Activated CD4-positive, alpha-beta memory T cell treated with anti-CD3 and anti-CD28 coated beads for 36 hours (primary cell): Measurements from ENCODE around the gene ERCC6L2. TPM values are rescaled to one million over a fixed set of nuclear protein-coding genes. Genes with fewer than 3 reads are reported as not detected.
A peak's percentile ranks its signal among the peaks of the same experiment; 100 is the strongest.

Experiments
- CTCF ChIA-PET: fragments of 350-600 bp; sonication (Branson Sonifier 250); formaldehyde crosslinking; loops from one replicate; lab custom pipeline; 2021; ENCODE audit warnings: antibody characterized with exemption, inconsistent platforms; lab: Charles Lee
- POLR2A ChIA-PET: fragments of 350-600 bp; sonication (Branson Sonifier 250); formaldehyde crosslinking; loops from one replicate; lab custom pipeline; 2021; ENCODE audit warnings: antibody characterized with exemption; lab: Charles Lee
- DNase-seq: peaks from one replicate; pipeline ENCODE4 v3.0.0-alpha.2; 2020
- H3K27ac Mint-ChIP-seq: one replicate; pipeline ENCODE4 v1.8.0; 2021; ENCODE audit warnings: mixed read lengths
- H3K27me3 Mint-ChIP-seq: one replicate; pipeline ENCODE4 v1.8.0; 2021; ENCODE audit warnings: mixed read lengths
- H3K36me3 Mint-ChIP-seq: one replicate; pipeline ENCODE4 v1.8.0; 2021; ENCODE audit warnings: mixed read lengths
- H3K4me1 Mint-ChIP-seq: one replicate; pipeline ENCODE4 v1.8.0; 2021; ENCODE audit warnings: low read depth, mixed read lengths
- H3K4me3 Mint-ChIP-seq: one replicate; pipeline ENCODE4 v1.8.0; 2021; ENCODE audit warnings: mild to moderate bottlenecking, mixed read lengths
- H3K9me3 Mint-ChIP-seq: one replicate; pipeline ENCODE4 v1.8.0; 2021; ENCODE audit warnings: mixed read lengths
- intact Hi-C: fragments of 100-400 bp; cut with micrococcal nuclease; formaldehyde crosslinking; loops from one replicate; pipeline ENCODE4 v1.15.1; 2023
- total RNA-seq, 2 experiments: library from RNA; stranded (reverse); gene quantifications; one replicate each; pipeline ENCODE4 v1.2.3, GENCODE V29; 2021

The ERCC6L2 gene
- total RNA-seq, 2 experiments from 2014 or later: 23.1 to 25.1 TPM

DNA sequence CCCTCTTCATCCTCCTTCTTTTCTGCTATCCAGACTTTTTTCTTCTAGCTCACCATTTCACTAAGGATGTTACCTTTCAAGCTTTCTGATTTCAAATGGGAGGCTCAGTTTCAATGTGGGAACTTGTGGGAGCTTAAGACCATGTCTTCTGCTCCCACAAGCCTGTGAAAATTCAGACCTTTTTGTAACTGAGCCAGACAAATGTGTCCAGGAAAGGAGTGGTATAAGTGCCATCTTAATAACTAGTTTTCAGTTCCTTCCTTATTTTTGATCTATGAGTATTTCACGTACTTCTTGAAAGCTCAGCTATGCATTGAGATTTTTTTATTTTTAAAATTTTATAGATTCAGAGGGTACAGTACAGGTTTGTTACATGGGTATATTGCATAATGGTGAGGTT is 4.6 kb upstream of the ERCC6L2 start:
- Mint-ChIP-seq H3K27me3 (no peaks in the 10 kb centered on the region), H3K4me3 (no peak overlapping the region), H3K9me3 (peaks cover 8% of the 10 kb centered on the region), H3K27ac (no peak overlapping the region), H3K36me3 (peaks cover 49% of the 10 kb centered on the region), H3K4me1 (peaks cover 16% of the 10 kb centered on the region)
- CTCF ChIA-PET: interaction anchor here (0.6 kb wide), 1 partner anchor 1159 kb away, joined by 3 read pairs; no protein-coding TSS in a partner anchor
- DNase-seq: no peak
- intact Hi-C loops: no loop called here
- POLR2A ChIA-PET: no interaction called here

DNA sequence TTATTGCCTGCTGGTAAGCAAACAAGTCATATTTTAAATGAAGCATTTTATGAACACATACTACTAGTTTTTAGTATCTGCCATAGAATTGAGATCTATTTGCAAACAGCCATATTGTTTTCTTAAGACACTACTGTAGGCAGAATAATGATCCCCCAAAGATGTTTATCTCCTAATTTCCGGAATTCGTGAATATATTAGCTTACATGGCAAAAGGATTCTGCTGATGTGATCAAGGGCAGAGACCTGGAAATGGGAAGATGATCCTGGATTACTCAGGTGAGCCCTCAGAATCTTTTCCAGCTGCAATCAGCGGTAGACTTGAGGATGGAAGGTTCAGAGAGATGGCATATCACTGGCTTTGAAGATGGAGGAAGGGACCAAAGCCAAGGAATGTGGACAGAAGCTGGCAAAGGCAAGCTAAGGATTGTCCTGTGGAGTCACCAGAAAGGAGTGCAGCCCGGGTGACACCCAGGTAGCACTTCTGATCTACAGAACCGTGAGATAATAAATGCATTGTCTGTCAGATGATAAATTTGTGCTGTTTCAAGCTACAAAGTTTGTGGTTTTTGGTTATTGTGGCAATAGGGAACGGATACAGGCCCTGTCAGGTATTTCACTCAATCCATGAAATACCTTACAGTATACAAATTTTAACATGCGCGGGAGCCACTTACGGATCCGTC is 1.0 kb upstream of the ERCC6L2 start:
- ChIA-PET POLR2A (interaction anchor here (1.0 to 2.6 kb wide), 6 partner anchors 12 to 139 kb away, joined by 3 to 11 read pairs (median 4); no protein-coding TSS in a partner anchor), CTCF (interaction anchor here (1.0 kb wide), 1 partner anchor 11 kb away, joined by 3 read pairs; no protein-coding TSS in a partner anchor)
- Mint-ChIP-seq H3K4me1 (peaks cover 20% of the 10 kb centered on the region), H3K27me3 (no peaks in the 10 kb centered on the region), H3K9me3 (peaks cover 6% of the 10 kb centered on the region), H3K4me3 (no peak overlapping the region), H3K27ac (no peak overlapping the region), H3K36me3 (peaks cover 52% of the 10 kb centered on the region)
- no peak for DNase-seq
- intact Hi-C loops: loop anchor here (2.0 kb wide), 2 partner anchors 150 to 544 kb away; partner anchors contain the start of gene ZNF367

DNA sequence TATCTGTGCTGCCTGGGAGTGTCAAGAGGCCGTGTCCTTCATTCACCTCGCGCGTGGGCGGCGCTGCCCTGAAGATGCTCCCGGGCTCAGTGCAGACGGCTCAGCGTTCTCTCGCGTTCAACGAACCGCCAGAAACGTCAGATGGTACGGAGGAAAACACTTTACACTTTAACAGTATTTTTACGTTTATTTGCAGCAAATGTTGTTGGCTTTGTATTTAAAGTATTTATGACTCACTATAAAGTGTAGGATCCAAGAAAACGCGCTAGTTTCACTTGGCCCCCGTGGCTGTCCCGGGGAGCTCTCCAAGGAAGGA is 544 bp upstream of the ERCC6L2 start:
- ChIA-PET CTCF (interaction anchor here (1.0 to 1.1 kb wide), 2 partner anchors 11 to 196 kb away, joined by 3 to 4 read pairs; no protein-coding TSS in a partner anchor), POLR2A (interaction anchor here (1.0 to 2.6 kb wide), 8 partner anchors 12 to 343 kb away, joined by 3 to 11 read pairs (median 4); no protein-coding TSS in a partner anchor)
- Mint-ChIP-seq H3K27me3 (no peaks in the 10 kb centered on the region), H3K4me3 (no peak overlapping the region), H3K4me1 (peaks cover 24% of the 10 kb centered on the region), H3K9me3 (peaks cover 5% of the 10 kb centered on the region), H3K36me3 (peaks cover 49% of the 10 kb centered on the region), H3K27ac (no peak overlapping the region)
- DNase-seq: peak; percentile 78
- intact Hi-C loops: loop anchor here (2.0 to 5.0 kb wide), 4 partner anchors 150 to 1757 kb away; partner anchors contain the start of genes NCBP1, TSTD2 and ZNF367

DNA sequence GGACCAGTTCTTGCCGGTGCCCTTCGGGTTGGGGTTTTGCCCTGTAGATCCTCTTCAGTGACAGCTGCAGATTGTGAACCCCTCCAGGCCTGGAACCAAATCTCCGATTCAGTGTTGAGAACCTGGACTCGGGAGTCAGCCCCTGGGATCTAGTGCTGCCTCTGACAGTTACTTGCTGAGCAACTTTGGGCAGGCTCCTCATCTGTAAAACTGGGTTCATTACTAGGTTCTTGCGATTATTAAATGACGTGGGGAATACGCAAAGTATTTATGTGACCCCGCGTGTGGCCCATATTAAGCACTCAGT is 600 bp downstream of the ERCC6L2 start:
- Mint-ChIP-seq H3K27me3 (no peaks in the 10 kb centered on the region), H3K9me3 (peaks cover 2% of the 10 kb centered on the region), H3K4me3 (no peak overlapping the region), H3K36me3 (peaks cover 40% of the 10 kb centered on the region), H3K4me1 (peaks cover 28% of the 10 kb centered on the region), H3K27ac (no peak overlapping the region)
- CTCF ChIA-PET: interaction anchor here (0.8 to 1.5 kb wide), 3 partner anchors 12 to 195 kb away, joined by 3 to 7 read pairs (median 4); no protein-coding TSS in a partner anchor
- POLR2A ChIA-PET: interaction anchor here (1.0 to 2.6 kb wide), 7 partner anchors 8 to 342 kb away, joined by 3 to 11 read pairs (median 3); no protein-coding TSS in a partner anchor
- DNase-seq: no peak
- intact Hi-C loops: loop anchor here (2.0 to 5.0 kb wide), 4 partner anchors 139 to 1756 kb away; partner anchors contain the start of genes NCBP1 and TSTD2

DNA sequence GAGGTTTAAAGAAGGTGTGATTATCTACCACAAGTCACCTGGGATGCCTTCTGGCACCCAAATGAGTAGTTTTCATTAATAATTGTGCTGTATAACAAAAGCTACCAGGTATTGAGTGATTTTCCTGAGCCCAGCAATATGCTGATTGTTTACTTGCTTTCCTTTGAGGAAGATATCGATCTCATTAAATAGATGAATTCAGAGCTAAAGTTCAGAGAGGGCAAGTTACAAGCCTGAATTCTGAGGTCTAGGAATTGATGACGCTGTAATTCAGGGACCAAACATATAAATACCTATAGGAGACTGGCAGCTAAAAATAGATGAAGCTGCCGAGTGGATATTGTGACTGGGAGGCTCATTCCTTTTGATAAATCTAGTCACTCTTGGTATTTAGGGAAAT is 1.1 kb downstream of the ERCC6L2 start:
- no peak overlapping the region for H3K4me3 Mint-ChIP-seq
- no peaks in the 10 kb centered on the region for H3K27me3 Mint-ChIP-seq
- CTCF ChIA-PET: interaction anchor here (0.8 to 1.5 kb wide), 2 partner anchors 12 to 153 kb away, joined by 3 to 7 read pairs; no protein-coding TSS in a partner anchor
- intact Hi-C loops: loop anchor here (2.0 to 5.0 kb wide), 4 partner anchors 138 to 1756 kb away; partner anchors contain the start of genes NCBP1 and TSTD2
- H3K27ac Mint-ChIP-seq: no peak overlapping the region
- POLR2A ChIA-PET: interaction anchor here (1.2 to 2.6 kb wide), 4 partner anchors 10 to 341 kb away, joined by 3 to 11 read pairs (median 6); no protein-coding TSS in a partner anchor
- no peaks in the 10 kb centered on the region for H3K9me3 Mint-ChIP-seq
- peaks cover 28% of the 10 kb centered on the region for H3K4me1 Mint-ChIP-seq
- peaks cover 35% of the 10 kb centered on the region for H3K36me3 Mint-ChIP-seq
- DNase-seq: no peak

DNA sequence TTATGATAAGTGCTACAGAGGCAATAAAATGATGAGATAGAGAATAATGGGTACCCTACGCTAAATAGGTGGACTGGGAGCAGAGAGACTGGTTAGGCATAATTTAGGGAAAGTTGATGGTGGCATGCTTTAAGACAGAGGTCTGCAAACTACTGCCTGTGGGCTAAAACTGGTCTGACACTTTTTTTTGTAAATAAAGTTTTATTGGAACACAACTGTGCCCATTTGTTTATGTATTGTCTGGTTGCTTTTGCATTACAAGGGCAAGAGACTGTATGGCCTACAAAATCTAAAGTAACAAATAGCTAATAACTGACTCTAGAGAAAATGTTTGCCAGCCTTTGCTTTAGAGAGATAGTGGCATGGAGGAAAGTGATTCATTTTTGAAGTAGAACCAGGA is 2.5 kb downstream of the ERCC6L2 start:
- ChIA-PET CTCF (no interaction called here), POLR2A (no interaction called here)
- Mint-ChIP-seq H3K27me3 (no peaks in the 10 kb centered on the region), H3K4me3 (no peak overlapping the region), H3K27ac (no peak overlapping the region), H3K36me3 (peaks cover 29% of the 10 kb centered on the region), H3K4me1 (peaks cover 37% of the 10 kb centered on the region), H3K9me3 (no peaks in the 10 kb centered on the region)
- no peak for DNase-seq
- intact Hi-C loops: loop anchor here (2.0 to 5.0 kb wide), 4 partner anchors 137 to 1754 kb away; partner anchors contain the start of genes NCBP1 and TSTD2

DNA sequence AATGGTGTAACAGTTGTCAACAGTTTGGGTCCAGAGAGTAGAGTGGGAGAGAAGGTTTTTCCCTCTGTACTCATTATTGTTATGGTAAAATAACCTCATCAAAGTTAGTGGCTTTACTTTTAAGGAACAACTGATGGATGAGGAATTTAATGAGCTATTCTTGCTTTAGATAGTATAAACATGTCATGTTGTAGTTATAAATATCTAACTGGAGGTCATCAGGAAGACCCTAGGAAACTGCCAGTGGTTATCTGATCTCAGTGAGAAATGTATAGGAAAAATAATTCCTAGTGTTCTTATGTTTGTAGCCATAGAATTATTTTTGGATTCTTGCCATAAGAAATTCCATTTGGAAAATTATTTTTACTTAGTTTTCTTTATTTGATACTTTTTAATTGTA is 4.1 kb downstream of the ERCC6L2 start:
- H3K4me3 Mint-ChIP-seq: no peak overlapping the region
- POLR2A ChIA-PET: no interaction called here
- H3K4me1 Mint-ChIP-seq: peaks cover 35% of the 10 kb centered on the region

DNA sequence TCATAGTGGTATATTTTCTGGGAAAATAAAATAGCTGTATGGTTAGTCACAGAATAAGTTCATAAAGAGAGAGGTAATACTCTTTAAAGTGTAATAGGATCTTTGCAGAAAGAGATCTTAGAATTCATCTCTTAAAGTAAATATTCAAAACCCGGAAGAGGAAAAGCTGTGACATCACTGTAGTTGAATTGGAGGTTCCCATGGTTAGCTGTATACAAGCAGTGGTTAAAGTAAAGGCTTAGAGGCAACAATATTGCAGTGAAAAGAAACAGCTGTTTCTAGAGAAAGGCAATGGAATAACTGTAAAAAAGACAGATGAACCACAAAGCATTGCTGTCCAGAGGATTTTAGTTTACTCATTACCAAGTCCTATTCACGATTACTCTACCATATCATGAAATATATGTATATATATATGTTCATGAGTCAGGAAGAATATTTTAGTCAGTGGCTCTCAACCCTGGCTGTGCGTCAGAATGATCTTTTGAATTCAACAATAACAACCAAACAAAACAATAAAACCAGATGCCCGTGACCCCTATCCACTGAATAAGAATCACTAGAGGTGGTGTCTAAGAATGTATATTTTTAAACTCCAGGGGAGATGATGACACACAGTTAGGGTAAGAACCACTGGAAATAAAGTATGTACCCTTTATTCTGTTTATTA is 4.7 kb downstream of the ERCC6L2 start:
- DNase-seq: no peak
- Mint-ChIP-seq H3K27ac (no peak overlapping the region), H3K9me3 (no peaks in the 10 kb centered on the region), H3K27me3 (no peaks in the 10 kb centered on the region), H3K4me3 (no peak overlapping the region), H3K36me3 (peaks cover 30% of the 10 kb centered on the region), H3K4me1 (peaks cover 34% of the 10 kb centered on the region)
- CTCF ChIA-PET: no interaction called here
- intact Hi-C loops: no loop called here
- POLR2A ChIA-PET: no interaction called here

More for the DNA sequence above, 4.1 kb downstream of the ERCC6L2 start:
- CTCF ChIA-PET: no interaction called here
- Mint-ChIP-seq H3K9me3 (no peaks in the 10 kb centered on the region), H3K36me3 (peaks cover 28% of the 10 kb centered on the region), H3K27me3 (no peaks in the 10 kb centered on the region), H3K27ac (no peak overlapping the region)
- no peak for DNase-seq
- intact Hi-C loops: loop anchor here (5.0 kb wide), 2 partner anchors 178 to 1753 kb away; partner anchors contain the start of genes NCBP1 and TSTD2

DNA sequence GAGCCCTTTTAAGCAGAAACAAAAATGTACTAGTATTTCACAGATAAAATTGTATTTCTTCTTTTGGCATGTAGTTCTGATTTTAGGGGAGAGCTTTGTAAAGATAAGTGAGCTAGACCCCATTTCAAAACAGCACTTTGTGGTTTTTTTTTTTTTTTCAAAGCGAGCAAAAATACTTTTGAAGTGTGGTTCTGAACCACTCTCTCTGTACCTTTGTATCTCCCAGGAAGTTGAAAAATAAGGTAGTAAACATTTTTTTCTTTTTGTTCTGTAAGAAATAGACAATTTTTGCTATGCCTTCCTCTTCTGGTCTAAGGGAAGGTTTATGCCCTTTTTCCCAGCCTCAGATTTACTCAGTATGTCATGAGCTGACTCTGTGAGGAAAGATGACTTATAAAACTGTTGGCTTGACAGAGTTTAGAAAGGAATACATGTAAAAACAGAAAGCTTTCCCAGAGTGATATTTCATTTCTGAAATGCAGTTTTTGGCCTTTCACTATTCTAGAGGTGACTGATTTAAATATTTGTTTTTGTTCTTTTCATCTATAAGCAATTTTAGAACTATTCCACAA is 12.5 kb downstream of the ERCC6L2 start:
- Mint-ChIP-seq H3K36me3 (peaks cover 41% of the 10 kb centered on the region), H3K27me3 (no peaks in the 10 kb centered on the region), H3K9me3 (peaks cover 7% of the 10 kb centered on the region), H3K4me1 (peaks cover 57% of the 10 kb centered on the region), H3K27ac (peak overlapping the region; percentile 50), H3K4me3 (no peak overlapping the region)
- intact Hi-C loops: no loop called here
- POLR2A ChIA-PET: interaction anchor here (1.5 kb wide), 1 partner anchor 12 kb away, joined by 11 read pairs; the partner anchor contains the start of gene ERCC6L2
- no peak for DNase-seq
- CTCF ChIA-PET: interaction anchor here (1.5 to 1.7 kb wide), 2 partner anchors 12 to 13 kb away, joined by 6 to 7 read pairs; no protein-coding TSS in a partner anchor

DNA sequence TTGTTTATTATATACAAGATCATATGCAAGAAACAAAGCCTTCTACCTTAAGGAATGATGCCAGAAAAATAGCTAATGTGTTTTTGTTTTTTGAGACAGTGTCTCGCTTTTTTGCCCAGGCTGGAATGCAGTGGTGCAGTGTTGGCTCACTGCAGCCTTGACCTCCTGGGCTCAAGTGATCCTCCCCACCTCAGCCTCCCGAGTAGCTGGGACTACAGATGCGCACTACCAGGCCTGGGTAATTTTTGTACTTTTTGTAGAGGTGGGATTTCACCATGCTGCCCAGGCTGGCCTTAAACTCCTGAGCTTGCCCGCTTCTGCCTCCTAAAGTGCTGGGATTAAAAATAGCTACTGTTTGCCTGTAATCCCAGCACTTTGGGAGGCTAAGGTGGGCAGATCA is 15.1 kb downstream of the ERCC6L2 start:
- peaks cover 44% of the 10 kb centered on the region for H3K4me1 Mint-ChIP-seq
- POLR2A ChIA-PET: no interaction called here

DNA sequence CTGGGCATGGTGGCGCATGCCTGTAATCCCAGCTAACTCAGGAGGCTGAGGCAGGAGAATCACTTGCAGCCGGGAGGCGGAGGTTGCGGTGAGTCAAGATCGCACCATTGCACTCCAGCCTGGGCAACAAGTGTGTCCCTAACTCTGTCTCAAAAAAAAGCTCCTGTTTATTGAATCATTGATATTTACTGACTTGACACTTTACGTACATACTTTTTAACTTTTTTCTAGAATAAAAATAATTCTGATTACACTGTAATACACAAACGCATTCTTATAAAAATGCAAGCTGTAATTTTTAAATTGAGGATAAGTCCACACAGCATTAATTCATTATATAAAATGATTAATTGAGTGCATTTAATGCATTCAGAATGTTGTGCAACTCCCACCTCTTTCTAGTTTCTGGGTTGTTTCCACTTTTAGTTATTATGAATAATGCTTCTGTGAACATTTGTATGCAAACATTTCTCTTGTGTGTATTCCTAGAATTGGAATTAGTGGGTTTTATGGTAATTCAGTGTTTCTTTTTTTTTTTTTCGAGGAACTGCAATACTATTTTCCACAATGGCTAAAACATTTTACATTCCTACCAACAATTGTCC is 15.7 kb downstream of the ERCC6L2 start:
- Mint-ChIP-seq H3K9me3 (peaks cover 15% of the 10 kb centered on the region), H3K27ac (no peak overlapping the region), H3K4me3 (no peak overlapping the region), H3K36me3 (peaks cover 31% of the 10 kb centered on the region), H3K27me3 (no peaks in the 10 kb centered on the region), H3K4me1 (peaks cover 44% of the 10 kb centered on the region)
- POLR2A ChIA-PET: no interaction called here
- intact Hi-C loops: no loop called here
- CTCF ChIA-PET: no interaction called here
- DNase-seq: no peak

More for the DNA sequence above, 15.1 kb downstream of the ERCC6L2 start:
- DNase-seq: no peak
- intact Hi-C loops: no loop called here
- Mint-ChIP-seq H3K9me3 (peaks cover 15% of the 10 kb centered on the region), H3K4me3 (no peak overlapping the region), H3K36me3 (peaks cover 31% of the 10 kb centered on the region), H3K27me3 (no peaks in the 10 kb centered on the region), H3K27ac (no peak overlapping the region)
- CTCF ChIA-PET: no interaction called here
